ENCODE measurements around the gene DNM3. TPM values are rescaled to one million over a fixed set of nuclear protein-coding genes. Genes with fewer than 3 reads are reported as not detected.

The DNM3 gene
- polyA plus RNA-seq, 1 of the 3 experiments (the other 2 are of a cell fraction), result 0.43 TPM

DNA sequence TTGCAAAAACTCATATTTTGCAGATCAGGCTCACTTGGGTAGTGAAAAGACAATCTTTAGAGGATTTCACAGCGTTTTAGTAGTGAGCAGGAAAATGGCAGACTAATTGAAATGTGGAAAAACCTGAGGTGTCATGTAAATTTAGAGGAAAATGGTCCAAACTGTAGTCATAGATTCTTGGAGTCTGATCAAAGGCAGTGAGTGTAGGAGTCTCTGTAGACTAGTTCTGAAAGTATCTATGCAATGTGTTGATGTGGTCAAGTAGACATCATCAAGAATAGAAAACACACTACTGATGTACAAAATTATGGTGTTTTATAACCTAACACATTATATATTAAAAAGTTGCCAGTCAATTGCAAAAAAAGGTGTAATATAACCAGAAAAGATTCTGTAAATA, 436.0 kb downstream of the DNM3 start:
- POLR2A ChIA-PET, result no interaction called here
- Histone ChIP-seq H3K4me3 (ENCODE audit: low read depth in 2 of 2, low read length in 1 of 2) (no peak overlapping the region), H3K79me2 (ENCODE audit: insufficient read depth) (peaks cover 13% of the 10 kb centered on the region), H3K9ac (no peak overlapping the region), H4K20me1 (ENCODE audit: insufficient read depth) (no peaks in the 10 kb centered on the region), H2AFZ (ENCODE audit: low read depth) (no peak overlapping the region), H3K4me1 (ENCODE audit: control insufficient read depth in 1 of 2, insufficient read depth in 2 of 2, low read depth in 1 of 2, low read length in 1 of 2) (peaks cover 2 to 12% of the 10 kb centered on the region in 2 experiments; a peak in 2 of 4 replicates), H3K27me3 (ENCODE audit: insufficient read depth) (no peaks in the 10 kb centered on the region), H3K9me2 (no peaks in the 10 kb centered on the region), H3K4me2 (no peak overlapping the region), H3K27ac (ENCODE audit: low read depth in 2 of 2, low read length in 1 of 2) (peak overlapping the region; percentile 71 to 72; a peak in 3 of 4 replicates), H3K9me3 (no peaks in the 10 kb centered on the region), H3K36me3 (replicated peaks in 1 of 2; ENCODE audit: control insufficient read depth in 1 of 2, insufficient read depth in 2 of 2, low read length in 1 of 2) (peaks cover 0 to 9% of the 10 kb centered on the region in 2 experiments), H3F3A (replicated peaks; ENCODE audit: insufficient read depth) (peaks cover 28% of the 10 kb centered on the region)
- DNase-seq, result no peak
- CTCF ChIA-PET, result no interaction called here
- no peak for TF ChIP-seq RCOR1 (IDR thresholded peaks at IDR 0.05; ENCODE audit: low read length)
- TF ChIP-seq SIN3A (IDR thresholded peaks at IDR 0.05; ENCODE audit: borderline replicate concordance, low read depth, low read length), result no peak
- no peak for TF ChIP-seq TAF1 (IDR thresholded peaks at IDR 0.05; ENCODE audit: borderline replicate concordance, low read depth, low read length)
- TF ChIP-seq, protein P1, sequence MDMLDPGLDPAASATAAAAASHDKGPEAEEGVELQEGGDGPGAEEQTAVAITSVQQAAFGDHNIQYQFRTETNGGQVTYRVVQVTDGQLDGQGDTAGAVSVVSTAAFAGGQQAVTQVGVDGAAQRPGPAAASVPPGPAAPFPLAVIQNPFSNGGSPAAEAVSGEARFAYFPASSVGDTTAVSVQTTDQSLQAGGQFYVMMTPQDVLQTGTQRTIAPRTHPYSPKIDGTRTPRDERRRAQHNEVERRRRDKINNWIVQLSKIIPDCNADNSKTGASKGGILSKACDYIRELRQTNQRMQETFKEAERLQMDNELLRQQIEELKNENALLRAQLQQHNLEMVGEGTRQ (IDR thresholded peaks at IDR 0.05; ENCODE audit: borderline replicate concordance, low read depth, low read length), result no peak
- no peak for TF ChIP-seq FOXJ3 (CRISPR knock-in tag; IDR thresholded peaks at IDR 0.05)
- 71% methylated on average over 1 of the region's 1 CpG for WGBS (ENCODE audit: low lambda C conversion rate)

DNA sequence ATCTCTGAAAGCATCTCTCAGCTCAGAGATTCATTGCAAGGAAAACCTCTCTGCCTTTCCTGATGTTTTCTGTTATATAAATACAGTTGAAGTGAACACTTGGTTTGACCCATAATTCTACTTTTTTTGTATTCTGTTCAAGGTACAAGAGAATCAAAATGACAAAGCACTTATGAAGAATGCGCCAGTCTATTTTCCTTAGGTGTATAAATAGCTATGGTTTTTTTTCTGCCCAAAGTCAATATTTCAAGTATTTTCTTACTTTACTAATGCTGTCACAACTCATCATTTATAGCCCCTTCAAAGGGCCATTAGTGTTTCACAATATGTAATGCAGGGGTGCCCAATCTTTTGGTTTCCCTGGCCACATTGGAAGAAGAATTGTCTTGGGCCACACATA, 436.7 kb downstream of the DNM3 start:
- Histone ChIP-seq H2AFZ (ENCODE audit: low read depth) (no peak overlapping the region), H3K27me3 (ENCODE audit: insufficient read depth) (no peaks in the 10 kb centered on the region), H3K4me3 (ENCODE audit: low read depth in 2 of 2, low read length in 1 of 2) (no peak overlapping the region), H3K9me2 (no peaks in the 10 kb centered on the region), H3K4me1 (ENCODE audit: control insufficient read depth in 1 of 2, insufficient read depth in 2 of 2, low read depth in 1 of 2, low read length in 1 of 2) (peaks cover 2 to 12% of the 10 kb centered on the region in 2 experiments; a peak in 2 of 4 replicates), H3K27ac (ENCODE audit: low read depth in 2 of 2, low read length in 1 of 2) (peak overlapping the region; percentile 71 to 72; a peak in 3 of 4 replicates), H3K36me3 (replicated peaks in 1 of 2; ENCODE audit: control insufficient read depth in 1 of 2, insufficient read depth in 2 of 2, low read length in 1 of 2) (peaks cover 0 to 9% of the 10 kb centered on the region in 2 experiments), H3K9me3 (no peaks in the 10 kb centered on the region), H3F3A (replicated peaks; ENCODE audit: insufficient read depth) (peaks cover 28% of the 10 kb centered on the region), H3K4me2 (no peak overlapping the region), H3K9ac (no peak overlapping the region; the same call in 1 of the 2 replicates), H3K79me2 (ENCODE audit: insufficient read depth) (peaks cover 13% of the 10 kb centered on the region), H4K20me1 (ENCODE audit: insufficient read depth) (no peaks in the 10 kb centered on the region)
- DNase-seq, result no peak
- TF ChIP-seq, protein P2, sequence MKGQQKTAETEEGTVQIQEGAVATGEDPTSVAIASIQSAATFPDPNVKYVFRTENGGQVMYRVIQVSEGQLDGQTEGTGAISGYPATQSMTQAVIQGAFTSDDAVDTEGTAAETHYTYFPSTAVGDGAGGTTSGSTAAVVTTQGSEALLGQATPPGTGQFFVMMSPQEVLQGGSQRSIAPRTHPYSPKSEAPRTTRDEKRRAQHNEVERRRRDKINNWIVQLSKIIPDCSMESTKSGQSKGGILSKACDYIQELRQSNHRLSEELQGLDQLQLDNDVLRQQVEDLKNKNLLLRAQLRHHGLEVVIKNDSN (IDR thresholded peaks at IDR 0.05; ENCODE audit: borderline replicate concordance, low read depth), result no peak
- TF ChIP-seq JUND (IDR thresholded peaks at IDR 0.05), result 0 out of 2 replicates have a peak, but pooled peaks have one; percentile 11
- CTCF ChIA-PET, result no interaction called here
- POLR2A ChIA-PET, result no interaction called here
- WGBS (ENCODE audit: low lambda C conversion rate), result 73% methylated on average over 1 of the region's 1 CpG

DNA sequence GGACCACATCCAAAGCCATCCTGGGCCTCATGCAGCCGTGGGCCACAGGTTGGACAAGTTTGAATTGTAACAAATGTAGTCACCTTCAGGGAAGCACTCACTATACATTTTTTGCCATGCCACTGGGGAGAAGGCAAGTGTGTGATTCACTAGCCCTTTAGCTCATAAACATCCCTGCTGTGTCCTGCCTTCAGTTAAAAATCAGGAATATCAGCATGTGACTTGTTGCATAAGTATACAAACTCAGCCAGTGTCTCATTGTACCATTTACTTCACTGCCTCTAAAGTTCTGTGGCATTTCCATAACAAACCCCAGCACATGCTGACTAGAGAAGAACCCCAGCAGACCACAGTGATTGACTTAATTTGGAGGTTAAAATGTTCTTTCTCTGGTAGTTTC, 437.2 kb downstream of the DNM3 start:
- H3K9ac ChIP-seq, result no peak overlapping the region; the same call in 1 of the 2 replicates
- H3F3A ChIP-seq (replicated peaks; ENCODE audit: insufficient read depth), result peaks cover 28% of the 10 kb centered on the region
- H3K9me3 ChIP-seq, result no peaks in the 10 kb centered on the region
- peaks cover 0 to 9% of the 10 kb centered on the region in 2 experiments for H3K36me3 ChIP-seq (replicated peaks in 1 of 2; ENCODE audit: control insufficient read depth in 1 of 2, insufficient read depth in 2 of 2, low read length in 1 of 2)
- no peak overlapping the region for H2AFZ ChIP-seq (ENCODE audit: low read depth)
- H3K27ac ChIP-seq (ENCODE audit: low read depth in 2 of 2, low read length in 1 of 2), result peak overlapping the region; percentile 71 to 72
- TF ChIP-seq, protein P2 (IDR thresholded peaks at IDR 0.05; ENCODE audit: borderline replicate concordance, low read depth), result peak; percentile 27; the same call in 1 of the 2 replicates
- TF ChIP-seq, protein P3, sequence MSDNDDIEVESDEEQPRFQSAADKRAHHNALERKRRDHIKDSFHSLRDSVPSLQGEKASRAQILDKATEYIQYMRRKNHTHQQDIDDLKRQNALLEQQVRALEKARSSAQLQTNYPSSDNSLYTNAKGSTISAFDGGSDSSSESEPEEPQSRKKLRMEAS (IDR thresholded peaks at IDR 0.05; ENCODE audit: low read depth), result 0 out of 2 replicates have a peak, but pooled peaks have one; percentile 12
- TF ChIP-seq MEF2A (IDR thresholded peaks at IDR 0.05; ENCODE audit: borderline replicate concordance, low read depth), result no peak
- H4K20me1 ChIP-seq (ENCODE audit: insufficient read depth), result no peaks in the 10 kb centered on the region
- peaks cover 2 to 12% of the 10 kb centered on the region in 2 experiments; a peak in 2 of 4 replicates for H3K4me1 ChIP-seq (ENCODE audit: control insufficient read depth in 1 of 2, insufficient read depth in 2 of 2, low read depth in 1 of 2, low read length in 1 of 2)
- no peak overlapping the region for H3K4me2 ChIP-seq
- WGBS (ENCODE audit: low lambda C conversion rate), result 48% methylated on average over 1 of the region's 1 CpG
- CTCF ChIA-PET, result interaction anchor here (0.7 kb wide), 1 partner anchor 213 kb away, joined by 3 read pairs; no protein-coding TSS in a partner anchor
- H3K79me2 ChIP-seq (ENCODE audit: insufficient read depth), result peaks cover 13% of the 10 kb centered on the region
- no peak for DNase-seq
- no peaks in the 10 kb centered on the region for H3K9me2 ChIP-seq
- no peaks in the 10 kb centered on the region for H3K27me3 ChIP-seq (ENCODE audit: insufficient read depth)
- no peak overlapping the region for H3K4me3 ChIP-seq (ENCODE audit: low read depth in 2 of 2, low read length in 1 of 2)
- POLR2A ChIA-PET, result no interaction called here
